GM12878 (cell line): ENCODE results near the gene DYNLT4. TPM values are rescaled to one million over a fixed set of nuclear protein-coding genes. Genes with fewer than 3 reads are reported as not detected.

ENCODE experiments used
- ATAC-seq: fragments of 200-7000 bp; cut with Tn5 transposase; 3 replicates; pipeline ENCODE4 v1.9.1; 2020; ENCODE audit warnings: mild to moderate bottlenecking, moderate library complexity
- BruUV-seq: library from RNA; stranded (reverse); fragments of 400-500 nt; replicated peaks from 2 replicates; lab custom pipeline; 2021; lab: Mats Ljungman, UMichigan
- CTCF ChIA-PET: fragments of 300-600 bp; sonication (Branson Sonifier 250); formaldehyde crosslinking; extraction: SDS; loops from one replicate; lab custom pipeline; 2021; ENCODE audit warnings: inconsistent platforms; lab: Yijun Ruan, JAX
- POLR2A ChIA-PET: fragments of 350-600 bp; formaldehyde crosslinking; extraction: SDS; loops from one replicate; lab custom pipeline; 2021; ENCODE audit warnings: inconsistent platforms; lab: Charles Lee
- RAD21 ChIA-PET: fragments of 300-600 bp; sonication (Branson Sonifier 250); formaldehyde crosslinking; loops from one replicate; lab custom pipeline; 2023; ENCODE audit warnings: antibody characterized with exemption; ENCODE audit not compliant: unreplicated experiment; lab: Charles Lee
- SMC1A ChIA-PET: fragments of 300-600 bp; sonication (Branson Sonifier 250); formaldehyde crosslinking; loops from one replicate; lab custom pipeline; 2023; ENCODE audit not compliant: unreplicated experiment, uncharacterized antibody; lab: Charles Lee
- DNase-seq: peaks from one replicate; pipeline ENCODE4 v3.0.0-alpha.2; 2011; ENCODE audit warnings: low read depth, low spot score
- FAIRE-seq: peaks from 3 replicates; lab custom pipeline; 2011; peaks lifted over from hg19 to GRCh38; lab: Jason Lieb, UNC
- H2AFZ ChIP-seq: 2 replicates; pipeline ENCODE4 v1.6.0; 2011; ENCODE audit warnings: low read depth, low read length, control low read depth; ENCODE audit not compliant: control insufficient read depth
- H3K27ac ChIP-seq: 2 replicates; pipeline ENCODE4 v1.5.1; 2011; ENCODE audit warnings: control low read depth; ENCODE audit not compliant: control insufficient read depth, insufficient read depth
- H3K27me3 ChIP-seq, 2 experiments: replicated peaks in 1 of 2; 2 replicates each; pipeline versions ENCODE4 v1.6.0 to v1.6.1; 2011; ENCODE audit warnings: low read length in 1 of 2; ENCODE audit not compliant: control insufficient read depth in 2 of 2, insufficient read depth in 2 of 2
- H3K36me3 ChIP-seq, 2 experiments: 2 replicates each; pipeline ENCODE4 v1.5.1; 2011; ENCODE audit warnings: low read length in 1 of 2; ENCODE audit not compliant: control insufficient read depth in 2 of 2, insufficient read depth in 2 of 2
- H3K4me1 ChIP-seq: 2 replicates; pipeline ENCODE4 v1.6.1; 2011; ENCODE audit warnings: mild to moderate bottlenecking, low read length, moderate library complexity, mixed read lengths; ENCODE audit not compliant: control insufficient read depth, insufficient read depth
- H3K4me2 ChIP-seq: 2 replicates; pipeline ENCODE4 v1.6.0; 2011; ENCODE audit warnings: control low read depth; ENCODE audit not compliant: control insufficient read depth, insufficient read depth
- H3K4me3 ChIP-seq: fragments of 200-600 bp; sonication (generic); 2 replicates; pipeline ENCODE4 v1.5.1; 2016
- H3K79me2 ChIP-seq: 2 replicates; pipeline ENCODE4 v1.6.0; 2011; ENCODE audit warnings: low read length; ENCODE audit not compliant: control insufficient read depth, insufficient read depth
- H3K9ac ChIP-seq: 2 replicates; pipeline ENCODE4 v1.8.0; 2011; ENCODE audit warnings: low read length, control low read depth, mixed read lengths; ENCODE audit not compliant: control insufficient read depth, insufficient read depth
- H3K9me3 ChIP-seq: replicated peaks from 3 replicates; pipeline ENCODE4 v1.5.1; 2011; ENCODE audit warnings: mild to moderate bottlenecking, low read length; ENCODE audit not compliant: control insufficient read depth, insufficient read depth
- H4K20me1 ChIP-seq: 2 replicates; pipeline ENCODE4 v1.6.0; 2011; ENCODE audit not compliant: control insufficient read depth, insufficient read depth
- ATF3 ChIP-seq: IDR thresholded peaks from 2 replicates; pipeline ENCODE4 v1.6.1; 2011; ENCODE audit warnings: low read depth, mild to moderate bottlenecking, low read length, moderate library complexity, borderline replicate concordance; ENCODE audit errors: extremely low read depth
- CTCF ChIP-seq, 3 experiments: IDR thresholded peaks in 2 of 3; conservative IDR thresholded peaks in 1 of 3; 2 replicates each; pipeline ENCODE4 v1.5.1; 2011; ENCODE audit warnings: low read depth in 3 of 3, low read length in 3 of 3, mild to moderate bottlenecking in 3 of 3, control low read depth in 2 of 3, moderate library complexity in 2 of 3, inconsistent platforms in 1 of 3, mixed read lengths in 1 of 3; ENCODE audit not compliant: control insufficient read depth in 2 of 3, insufficient read depth in 1 of 3; ENCODE audit errors: extremely low read depth in 1 of 3
- GATAD2B ChIP-seq: fragments of 450-650 bp; conservative IDR thresholded peaks from 2 replicates; pipeline ENCODE4 v1.6.1; 2017; ENCODE audit warnings: low read depth, mild to moderate bottlenecking, moderate library complexity
- IRF4 ChIP-seq: IDR thresholded peaks from 2 replicates; pipeline ENCODE4 v1.6.1; 2011; ENCODE audit warnings: low read depth, low read length
- KLF5 ChIP-seq: fragments of 450-650 bp; IDR thresholded peaks from 2 replicates; pipeline ENCODE4 v1.6.1; 2014; ENCODE audit warnings: mild to moderate bottlenecking; ENCODE audit not compliant: partially characterized antibody
- POLR2AphosphoS5 ChIP-seq: IDR thresholded peaks from 2 replicates; pipeline ENCODE4 v1.6.1; 2011; ENCODE audit warnings: mild to moderate bottlenecking, low read length, inconsistent platforms
- TCF12 ChIP-seq: IDR thresholded peaks from 2 replicates; pipeline ENCODE4 v1.6.1; 2011; ENCODE audit warnings: low read depth, mild to moderate bottlenecking, low read length
- USF1 ChIP-seq: IDR thresholded peaks from 2 replicates; pipeline ENCODE4 v1.6.1; 2011; ENCODE audit warnings: borderline replicate concordance, low read depth, mild to moderate bottlenecking, moderate library complexity, mixed read lengths, low read length; ENCODE audit not compliant: insufficient read depth; ENCODE audit errors: extremely low read length
- USF2 ChIP-seq: IDR thresholded peaks from 2 replicates; pipeline ENCODE4 v1.6.1; 2011; ENCODE audit warnings: low read depth, low read length, improper control_type of control experiment, borderline replicate concordance
- whole genome bisulfite sequencing: methylation state at CpG from one replicate; pipeline ENCODE4 v1.1.6; 2016; ENCODE audit warnings: low lambda C conversion rate; ENCODE audit not compliant: insufficient replicate concordance, insufficient coverage; ENCODE audit errors: missing lambda C conversion rate; 5-methylcytosine and 5-hydroxymethylcytosine counted together
- in situ Hi-C: fragments of 300-500 bp; cut with MboI; formaldehyde crosslinking; loops from 9 replicates; pipeline ENCODE4 v1.14.3; 2018; ENCODE audit warnings: mixed read lengths
- intact Hi-C: fragments of 100-400 bp; cut with micrococcal nuclease; formaldehyde crosslinking; loops from one replicate; pipeline ENCODE4 v1.14.2; 2022; ENCODE audit not compliant: unreplicated experiment
- polyA plus RNA-seq, 11 experiments: library from polyadenylated mRNA; depleted of rRNA in 4 of 11; unstranded in 6 of 11; stranded (reverse) in 5 of 11; fragments of >200 nt; fragmentation: Nextera tagmentation in 4 of 11; fragmentation: Illumina TruSeq in 1 of 11; extraction: Ambion mirVana in 4 of 11; extraction: Trizol in 1 of 11; gene quantifications; 1 replicate in 1 of 11; 2 replicates in 10 of 11; pipeline versions ENCODE4 v1.2.1 to v1.2.3, GENCODE V29; 2011 to 2016; ENCODE audit warnings: inconsistent platforms in 2 of 11, missing spikeins in 2 of 11, low read depth in 1 of 11
- total RNA-seq, 4 experiments: library from RNA; depleted of rRNA in 3 of 4; stranded (reverse); fragments of >200 nt in 3 of 4; fragmentation: Illumina TruSeq in 1 of 4; extraction: Trizol in 1 of 4; gene quantifications; 2 replicates each; pipeline versions ENCODE4 v1.2.1 to v1.2.3, GENCODE V29; 2013 to 2021

DYNLT4 gene
- total and polyA plus RNA-seq, 10 of the 15 experiments (the other 5 are each of a cell fraction or from before 2014, with no cell fraction given): 0.23 to 0.28 TPM; not detected in 8

- H3K9me3 ChIP-seq: no peaks in the 10 kb centered on the region
- intact Hi-C loops (loop anchor here (10.0 kb wide), 1 partner anchor 155 kb away; the partner anchor contains the start of gene EIF2B3), in situ Hi-C loops (loop anchor here (5.0 kb wide), 1 partner anchor 473 kb away; no protein-coding TSS in a partner anchor)
- no peak overlapping the region for H3K9ac ChIP-seq
- DNase-seq (no peak), ATAC-seq (no peak), FAIRE-seq (no peak)
- BruUV-seq: no TSS peak
- no peak overlapping the region for H3K4me3 ChIP-seq
- ChIA-PET RAD21 (interaction anchor here (0.5 to 1.2 kb wide), 3 partner anchors 8 to 36 kb away, joined by 3 to 4 read pairs (median 3); no protein-coding TSS in a partner anchor), POLR2A (interaction anchor here (0.5 to 1.7 kb wide), 4 partner anchors 8 to 181 kb away, joined by 3 to 6 read pairs (median 4); no protein-coding TSS in a partner anchor), CTCF (interaction anchor here (0.6 to 1.9 kb wide), 9 partner anchors 8 to 663 kb away, joined by 3 to 5 read pairs (median 3); partner anchors contain the start of genes HECTD3 and PLK3), SMC1A (interaction anchor here (1.4 to 3.0 kb wide), 6 partner anchors 8 to 663 kb away, joined by 3 to 9 read pairs (median 4); partner anchors contain the start of gene PLK3)
- H4K20me1 ChIP-seq: no peaks in the 10 kb centered on the region
- no peak overlapping the region for H2AFZ ChIP-seq
- H3K79me2 ChIP-seq: no peaks in the 10 kb centered on the region
- no peaks in the 10 kb centered on the region for H3K36me3 ChIP-seq
- 67% methylated on average over 12 of the region's 12 CpGs for WGBS
- TF ChIP-seq TCF12 (no peak), IRF4 (no peak), KLF5 (no peak), GATAD2B (no peak), ATF3 (no peak), POLR2AphosphoS5 (no peak), USF2 (no peak), USF1 (no peak), CTCF (IDR thresholded peaks at IDR 0.05 in 2 of 3, conservative IDR thresholded peaks at IDR 0.05 in 1 of 3; ENCODE audit: control insufficient read depth in 2 of 3, extremely low read depth in 1 of 3, insufficient read depth in 1 of 3, low read depth in 3 of 3, low read length in 3 of 3) (no peak)
- H3K4me1 ChIP-seq: no peaks in the 10 kb centered on the region
- no peak overlapping the region for H3K27ac ChIP-seq
- H3K27me3 ChIP-seq: no peaks in the 10 kb centered on the region; a peak in 1 of 4 replicates
- no peak overlapping the region for H3K4me2 ChIP-seq
These were observed 22.6 kb upstream of the DYNLT4 start for GRCh38 chr1:44829506-44830384.
